ENCODE measurements around the gene STAM.

GRCh38 chr10:17730667-17731066, 86.7 kb downstream of the STAM start:
- no peak for TF ChIP-seq EZH2phosphoT487 (IDR thresholded peaks at IDR 0.05; ENCODE audit: low read depth)
- TF ChIP-seq CTCF (IDR thresholded peaks at IDR 0.05; ENCODE audit: low read depth, low read length) = no peak

Measured in OCI-LY3 (cell line).